HEK293 (cell line): ENCODE results near the gene BMPR1A.
A peak's percentile ranks its signal among the peaks of the same experiment; 100 is the strongest.

ENCODE experiments used
- AEBP2 ChIP-seq: fragments of 450-650 bp; formaldehyde crosslinking; IDR thresholded peaks from 2 replicates; pipeline ENCODE4 v1.5.1; 2016; ENCODE audit warnings: missing biosample characterization, missing genetic modification characterization, borderline replicate concordance
- CTCF ChIP-seq: fragments of 450-650 bp; formaldehyde crosslinking; IDR thresholded peaks from 2 replicates; pipeline ENCODE4 v1.5.1; 2016; ENCODE audit warnings: missing biosample characterization, missing genetic modification characterization
- IKZF3 ChIP-seq: fragments of 450-650 bp; IDR thresholded peaks from 2 replicates; pipeline ENCODE4 v1.5.0; 2018; ENCODE audit warnings: missing biosample characterization, mild to moderate bottlenecking, missing genetic modification characterization, moderate library complexity
- KLF1 ChIP-seq: fragments of 450-650 bp; formaldehyde crosslinking; IDR thresholded peaks from 2 replicates; pipeline ENCODE4 v1.5.1; 2016; ENCODE audit warnings: missing biosample characterization, missing genetic modification characterization
- MZF1 ChIP-seq: fragments of 450-650 bp; formaldehyde crosslinking; IDR thresholded peaks from 2 replicates; pipeline ENCODE4 v1.5.1; 2017; ENCODE audit warnings: missing biosample characterization, missing genetic modification characterization, borderline replicate concordance
- PRDM10 ChIP-seq: fragments of 450-650 bp; formaldehyde crosslinking; IDR thresholded peaks from 2 replicates; pipeline ENCODE4 v1.5.1; 2016; ENCODE audit warnings: missing biosample characterization, missing genetic modification characterization
- SP7 ChIP-seq: fragments of 450-650 bp; formaldehyde crosslinking; IDR thresholded peaks from 2 replicates; pipeline ENCODE4 v1.5.1; 2016; ENCODE audit warnings: missing biosample characterization, missing genetic modification characterization
- TRIM28 ChIP-seq: IDR thresholded peaks from 2 replicates; pipeline ENCODE4 v1.6.1; 2011; ENCODE audit warnings: low read length, control low read depth, borderline replicate concordance
- ZBTB10 ChIP-seq: fragments of 450-650 bp; formaldehyde crosslinking; IDR thresholded peaks from 2 replicates; pipeline ENCODE4 v1.5.1; 2016; ENCODE audit warnings: missing biosample characterization, missing genetic modification characterization
- ZEB2 ChIP-seq: fragments of 450-650 bp; formaldehyde crosslinking; IDR thresholded peaks from 2 replicates; pipeline ENCODE4 v1.5.1; 2016; ENCODE audit warnings: missing biosample characterization, missing genetic modification characterization
- ZIC2 ChIP-seq: fragments of 450-650 bp; formaldehyde crosslinking; IDR thresholded peaks from 2 replicates; pipeline ENCODE4 v1.5.1; 2016; ENCODE audit warnings: missing biosample characterization, missing genetic modification characterization
- ZNF10 ChIP-seq: fragments of 450-650 bp; formaldehyde crosslinking; IDR thresholded peaks from 2 replicates; pipeline ENCODE4 v1.5.1; 2017; ENCODE audit warnings: missing biosample characterization, missing genetic modification characterization
- ZNF221 ChIP-seq: fragments of 450-650 bp; formaldehyde crosslinking; IDR thresholded peaks from 2 replicates; pipeline ENCODE4 v1.5.1; 2017; ENCODE audit warnings: missing biosample characterization, missing genetic modification characterization, borderline replicate concordance
- ZNF274 ChIP-seq, 2 experiments: fragments of 200-500 bp in 1 of 2; fragments of 450-650 bp in 1 of 2; sonication (Bioruptor generic) in 1 of 2; formaldehyde crosslinking in 1 of 2; IDR thresholded peaks; 2 replicates each; pipeline versions ENCODE4 v1.5.1 to v1.6.1; 2014 to 2016; ENCODE audit warnings: borderline replicate concordance in 1 of 2, inconsistent platforms in 1 of 2, low read length in 1 of 2, missing biosample characterization in 1 of 2, missing genetic modification characterization in 1 of 2
- ZNF335 ChIP-seq: fragments of 450-650 bp; formaldehyde crosslinking; conservative IDR thresholded peaks from 2 replicates; pipeline ENCODE4 v1.5.1; 2016; ENCODE audit warnings: missing biosample characterization, missing genetic modification characterization
- ZNF391 ChIP-seq: fragments of 450-650 bp; formaldehyde crosslinking; IDR thresholded peaks from 2 replicates; pipeline ENCODE4 v1.5.1; 2016; ENCODE audit warnings: low read depth, missing biosample characterization, missing genetic modification characterization, borderline replicate concordance
- ZNF555 ChIP-seq: fragments of 450-650 bp; formaldehyde crosslinking; conservative IDR thresholded peaks from 2 replicates; pipeline ENCODE4 v1.5.1; 2017; ENCODE audit warnings: missing biosample characterization, mild to moderate bottlenecking, missing genetic modification characterization, inconsistent platforms
- ZNF600 ChIP-seq: fragments of 450-650 bp; formaldehyde crosslinking; IDR thresholded peaks from 2 replicates; pipeline ENCODE4 v1.5.1; 2016; ENCODE audit warnings: missing biosample characterization, missing genetic modification characterization
- ZNF629 ChIP-seq: fragments of 450-650 bp; formaldehyde crosslinking; IDR thresholded peaks from 2 replicates; pipeline ENCODE4 v1.5.1; 2017; ENCODE audit warnings: missing biosample characterization, missing genetic modification characterization
- ZNF660 ChIP-seq: fragments of 450-650 bp; IDR thresholded peaks from 2 replicates; pipeline ENCODE4 v1.5.1; 2018; ENCODE audit warnings: missing biosample characterization, mild to moderate bottlenecking, missing genetic modification characterization
- ZNF692 ChIP-seq: fragments of 450-650 bp; formaldehyde crosslinking; IDR thresholded peaks from 2 replicates; pipeline ENCODE4 v1.5.1; 2016; ENCODE audit warnings: missing biosample characterization, missing genetic modification characterization
- ZSCAN30 ChIP-seq: fragments of 450-650 bp; IDR thresholded peaks from 2 replicates; pipeline ENCODE4 v1.5.1; 2018; ENCODE audit warnings: missing biosample characterization, mild to moderate bottlenecking, missing genetic modification characterization, moderate library complexity

BMPR1A gene

GRCh38 chr10:86795353-86795752, 38.9 kb downstream of the BMPR1A start (continued):
- no peak for TF ChIP-seq AEBP2 (tag by site-specific recombination)
- TF ChIP-seq SP7, result peak; percentile 64
- TF ChIP-seq ZIC2 (tag by site-specific recombination), result no peak
- no peak for TF ChIP-seq ZBTB10 (tag by site-specific recombination)
- peak; percentile 95 for TF ChIP-seq ZNF660 (tag by site-specific recombination)
- peak; percentile 17; the same call in 1 of the 2 replicates for TF ChIP-seq ZNF692 (tag by site-specific recombination)
- peak; percentile 95 for TF ChIP-seq IKZF3 (tag by site-specific recombination)
- peak; percentile 94 for TF ChIP-seq ZNF600 (tag by site-specific recombination)
- peak; percentile 76; the same call in 1 of the 2 replicates for TF ChIP-seq TRIM28
- peak; percentile 60 for TF ChIP-seq ZSCAN30
- TF ChIP-seq MZF1 (tag by site-specific recombination), result peak; percentile 94
- TF ChIP-seq KLF1 (tag by site-specific recombination), result no peak
- TF ChIP-seq ZEB2, result peak; percentile 58; the same call in 1 of the 2 replicates
- TF ChIP-seq ZNF10, result 0 out of 2 replicates have a peak, but pooled peaks have one; percentile 35
- 0 out of 2 replicates have a peak, but pooled peaks have one; percentile 4 for TF ChIP-seq ZNF335 (tag by site-specific recombination)
- peak; percentile 56; the same call in 1 of the 2 replicates for TF ChIP-seq ZNF629
- TF ChIP-seq ZNF274 (IDR thresholded peaks at IDR 0.05; ENCODE audit: low read length), result no peak
- TF ChIP-seq ZNF274 (tag by site-specific recombination; IDR thresholded peaks at IDR 0.05; ENCODE audit: borderline replicate concordance), result no peak
- no peak for TF ChIP-seq ZNF221 (tag by site-specific recombination)
- peak; percentile 64 for TF ChIP-seq PRDM10
- no peak for TF ChIP-seq ZNF555 (tag by site-specific recombination)
- no peak for TF ChIP-seq ZNF391
- TF ChIP-seq CTCF (tag by site-specific recombination), result no peak
